KMS-11 (cell line): ENCODE measurements around the gene ACD.

Experiments
- H2AFZ ChIP-seq: fragments of 200-600 bp; sonication (generic); 2 replicates; pipeline ENCODE4 v1.6.1; 2016; ENCODE audit warnings: antibody characterized with exemption, mixed run types, low read depth
- H3K27ac ChIP-seq: fragments of 200-600 bp; sonication (generic); 2 replicates; pipeline ENCODE4 v1.6.1; 2016; ENCODE audit warnings: mild to moderate bottlenecking, mixed run types
- H3K27me3 ChIP-seq: fragments of 200-600 bp; sonication (generic); 2 replicates; pipeline ENCODE4 v1.6.1; 2017; ENCODE audit warnings: mild to moderate bottlenecking, low read depth, mixed run types, moderate library complexity; ENCODE audit not compliant: insufficient read depth
- H3K36me3 ChIP-seq: fragments of 200-600 bp; sonication (generic); 2 replicates; pipeline ENCODE4 v1.6.1; 2017; ENCODE audit warnings: mild to moderate bottlenecking, mixed run types; ENCODE audit not compliant: insufficient read depth
- H3K4me1 ChIP-seq: fragments of 200-600 bp; sonication (generic); 2 replicates; pipeline ENCODE4 v1.6.1; 2016; ENCODE audit warnings: mild to moderate bottlenecking, low read depth, mixed run types; ENCODE audit not compliant: poor library complexity, severe bottlenecking
- H3K4me2 ChIP-seq: fragments of 200-600 bp; sonication (generic); 2 replicates; pipeline ENCODE4 v1.7.0; 2016; ENCODE audit warnings: mild to moderate bottlenecking, mixed run types
- H3K4me3 ChIP-seq: fragments of 200-600 bp; sonication (generic); IDR thresholded peaks from 2 replicates; pipeline ENCODE4 v1.6.1; 2017; ENCODE audit warnings: low read depth, low read length, mixed read lengths; ENCODE audit not compliant: insufficient read depth
- H3K79me2 ChIP-seq: fragments of 200-600 bp; sonication (generic); 2 replicates; pipeline ENCODE4 v1.6.1; 2016; ENCODE audit warnings: low read depth, mixed run types; ENCODE audit not compliant: insufficient read depth
- H3K9ac ChIP-seq: fragments of 200-600 bp; sonication (generic); 2 replicates; pipeline ENCODE4 v1.6.1; 2016; ENCODE audit warnings: mild to moderate bottlenecking, mixed run types
- H4K20me1 ChIP-seq: fragments of 200-600 bp; sonication (generic); 2 replicates; pipeline ENCODE4 v1.6.1; 2016; ENCODE audit warnings: mild to moderate bottlenecking, mixed run types; ENCODE audit not compliant: insufficient read depth
- CTCF ChIP-seq: fragments of 200-600 bp; sonication (generic); conservative IDR thresholded peaks from 2 replicates; pipeline ENCODE4 v1.6.1; 2017; ENCODE audit warnings: low read depth, mild to moderate bottlenecking, antibody characterized with exemption, low read length, moderate library complexity, mixed read lengths

ACD gene

GRCh38 chr16:67645397-67646121, 14.5 kb downstream of the ACD start:
- no peak overlapping the region for H3K4me3 ChIP-seq
- H3K9ac ChIP-seq, result peak overlapping the region; percentile 96
- no peak for TF ChIP-seq CTCF
- no peaks in the 10 kb centered on the region for H3K27me3 ChIP-seq
- H3K4me2 ChIP-seq, result peak overlapping the region; percentile 52
- H3K79me2 ChIP-seq, result peaks cover 10% of the 10 kb centered on the region; the same call in 1 of the 2 replicates
- H4K20me1 ChIP-seq, result no peaks in the 10 kb centered on the region
- peaks cover 12% of the 10 kb centered on the region for H3K4me1 ChIP-seq
- peak overlapping the region; percentile 88 for H2AFZ ChIP-seq
- H3K27ac ChIP-seq, result peak overlapping the region; percentile 87
- H3K36me3 ChIP-seq, result no peaks in the 10 kb centered on the region; the same call in 1 of the 2 replicates

GRCh38 chr16:67644038-67644437, 16.0 kb downstream of the ACD start:
- peaks cover 10% of the 10 kb centered on the region; the same call in 1 of the 2 replicates for H3K79me2 ChIP-seq
- no peaks in the 10 kb centered on the region for H4K20me1 ChIP-seq
- no peak overlapping the region for H3K27ac ChIP-seq
- peak overlapping the region; percentile 88; the same call in 1 of the 2 replicates for H2AFZ ChIP-seq
- H3K4me3 ChIP-seq, result no peak overlapping the region
- no peaks in the 10 kb centered on the region for H3K27me3 ChIP-seq
- peak overlapping the region; percentile 49 for H3K4me2 ChIP-seq
- H3K4me1 ChIP-seq, result peaks cover 12% of the 10 kb centered on the region
- peak overlapping the region; percentile 96; the same call in 1 of the 2 replicates for H3K9ac ChIP-seq
- H3K36me3 ChIP-seq, result no peaks in the 10 kb centered on the region; the same call in 1 of the 2 replicates
- TF ChIP-seq CTCF, result no peak

GRCh38 chr16:67641779-67642708, 18.0 kb downstream of the ACD start:
- Histone ChIP-seq H3K4me2 (no peak overlapping the region), H3K36me3 (no peaks in the 10 kb centered on the region), H3K4me3 (no peak overlapping the region), H3K27me3 (no peaks in the 10 kb centered on the region), H3K4me1 (peaks cover 12% of the 10 kb centered on the region), H2AFZ (no peak overlapping the region), H4K20me1 (no peaks in the 10 kb centered on the region), H3K79me2 (peaks cover 10% of the 10 kb centered on the region; the same call in 1 of the 2 replicates), H3K9ac (no peak overlapping the region), H3K27ac (no peak overlapping the region)
- TF ChIP-seq CTCF, result no peak

DNA sequence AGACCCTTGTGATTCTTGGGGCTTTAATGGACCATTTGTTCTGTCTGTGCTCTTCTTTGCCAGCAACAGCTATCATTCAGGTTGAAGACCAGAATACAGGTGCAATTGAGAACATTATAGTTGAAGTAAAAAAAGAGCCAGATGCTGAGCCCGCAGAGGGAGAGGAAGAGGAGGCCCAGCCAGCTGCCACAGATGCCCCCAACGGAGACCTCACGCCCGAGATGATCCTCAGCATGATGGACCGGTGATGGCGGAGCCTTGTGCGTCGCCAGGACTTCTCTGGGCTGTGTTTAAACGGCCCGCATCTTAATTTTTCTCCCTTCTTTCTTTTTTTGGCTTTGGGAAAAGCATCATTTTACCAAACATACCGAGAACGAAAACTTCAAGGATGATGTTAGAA, 22.4 kb downstream of the ACD start:
- H4K20me1 ChIP-seq, result no peaks in the 10 kb centered on the region
- no peaks in the 10 kb centered on the region for H3K36me3 ChIP-seq
- H3K27me3 ChIP-seq, result no peaks in the 10 kb centered on the region
- H3K9ac ChIP-seq, result no peak overlapping the region
- no peak overlapping the region for H2AFZ ChIP-seq
- no peaks in the 10 kb centered on the region for H3K79me2 ChIP-seq
- no peak overlapping the region for H3K4me2 ChIP-seq
- no peaks in the 10 kb centered on the region for H3K4me1 ChIP-seq
- no peak overlapping the region for H3K27ac ChIP-seq
- no peak overlapping the region for H3K4me3 ChIP-seq
- no peak for TF ChIP-seq CTCF
